GM10266 (cell line): ENCODE measurements around the gene TLL1.

Source experiments
- DNase-seq: peaks from one replicate; pipeline ENCODE4 v3.0.0; 2012; ENCODE audit errors: extremely low spot score
- CTCF ChIP-seq: IDR thresholded peaks from 2 replicates; pipeline ENCODE4 v1.5.1; 2012; ENCODE audit warnings: mild to moderate bottlenecking, low read depth; ENCODE audit not compliant: control insufficient read depth, insufficient read depth; ENCODE audit errors: missing control alignments

TLL1 gene

GRCh38 chr4:166042510-166043055 is 169.5 kb downstream of the TLL1 start:
- DNase-seq, result no peak
- TF ChIP-seq CTCF, result no peak

- TF ChIP-seq CTCF, result no peak
- no peak for DNase-seq
Observed at GRCh38 chr4:166043801-166044200, 170.8 kb downstream of the TLL1 start.

GRCh38 chr4:166044871-166045270 is 171.8 kb downstream of the TLL1 start:
- TF ChIP-seq CTCF, result no peak
- no peak for DNase-seq

- no peak for TF ChIP-seq CTCF
- peak; percentile 3 for DNase-seq
Observed at GRCh38 chr4:166045457-166045856, 172.4 kb downstream of the TLL1 start.

- DNase-seq, result no peak
- TF ChIP-seq CTCF, result no peak
Observed at GRCh38 chr4:166049036-166049435, 176.0 kb downstream of the TLL1 start.

GRCh38 chr4:166064721-166065120 is 191.7 kb downstream of the TLL1 start:
- no peak for TF ChIP-seq CTCF
- no peak for DNase-seq

- no peak for TF ChIP-seq CTCF
- no peak for DNase-seq
Observed at GRCh38 chr4:166065324-166065723, 192.3 kb downstream of the TLL1 start.

- no peak for DNase-seq
- TF ChIP-seq CTCF, result no peak
Observed at GRCh38 chr4:166066936-166067335, 193.9 kb downstream of the TLL1 start.
